ENCODE measurements around the gene PRR23E. TPM values are rescaled to one million over a fixed set of nuclear protein-coding genes. Genes with fewer than 3 reads are reported as not detected.

Gene PRR23E
- total RNA-seq, 1 experiment from 2014 or later, result not detected

- H3K79me2 ChIP-seq (ENCODE audit: low read depth), result no peaks in the 10 kb centered on the region
- peaks cover 15% of the 10 kb centered on the region; the same call in 1 of the 2 replicates for H3F3A ChIP-seq (ENCODE audit: insufficient read depth, low read depth)
- H3K27ac ChIP-seq, result no peak overlapping the region
- H3K4me1 ChIP-seq (replicated peaks; ENCODE audit: insufficient read depth), result peaks cover 17% of the 10 kb centered on the region
- H3K4me2 ChIP-seq, result no peak overlapping the region
- H3K27me3 ChIP-seq (ENCODE audit: insufficient read depth, low read depth), result no peaks in the 10 kb centered on the region
- intact Hi-C loops (cut with micrococcal nuclease; ENCODE audit: unreplicated experiment), result no loop called here
- BruUV-seq (replicated peaks), result no TSS peak
- no peaks in the 10 kb centered on the region for H3K9me2 ChIP-seq (ENCODE audit: insufficient read depth)
- H4K20me1 ChIP-seq (ENCODE audit: insufficient read depth), result no peaks in the 10 kb centered on the region
- no peak for TF ChIP-seq EZH2 (IDR thresholded peaks at IDR 0.05; ENCODE audit: low read depth)
- TF ChIP-seq, protein P1, sequence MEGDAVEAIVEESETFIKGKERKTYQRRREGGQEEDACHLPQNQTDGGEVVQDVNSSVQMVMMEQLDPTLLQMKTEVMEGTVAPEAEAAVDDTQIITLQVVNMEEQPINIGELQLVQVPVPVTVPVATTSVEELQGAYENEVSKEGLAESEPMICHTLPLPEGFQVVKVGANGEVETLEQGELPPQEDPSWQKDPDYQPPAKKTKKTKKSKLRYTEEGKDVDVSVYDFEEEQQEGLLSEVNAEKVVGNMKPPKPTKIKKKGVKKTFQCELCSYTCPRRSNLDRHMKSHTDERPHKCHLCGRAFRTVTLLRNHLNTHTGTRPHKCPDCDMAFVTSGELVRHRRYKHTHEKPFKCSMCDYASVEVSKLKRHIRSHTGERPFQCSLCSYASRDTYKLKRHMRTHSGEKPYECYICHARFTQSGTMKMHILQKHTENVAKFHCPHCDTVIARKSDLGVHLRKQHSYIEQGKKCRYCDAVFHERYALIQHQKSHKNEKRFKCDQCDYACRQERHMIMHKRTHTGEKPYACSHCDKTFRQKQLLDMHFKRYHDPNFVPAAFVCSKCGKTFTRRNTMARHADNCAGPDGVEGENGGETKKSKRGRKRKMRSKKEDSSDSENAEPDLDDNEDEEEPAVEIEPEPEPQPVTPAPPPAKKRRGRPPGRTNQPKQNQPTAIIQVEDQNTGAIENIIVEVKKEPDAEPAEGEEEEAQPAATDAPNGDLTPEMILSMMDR (conservative IDR thresholded peaks at IDR 0.05), result no peak
- H3K4me3 ChIP-seq, result no peak overlapping the region
- CTCF ChIA-PET, result no interaction called here
- POLR2A ChIA-PET (ENCODE audit: unreplicated experiment), result no interaction called here
- H2AFZ ChIP-seq, result no peak overlapping the region
- H3K9me3 ChIP-seq (ENCODE audit: insufficient read depth, low read depth), result no peaks in the 10 kb centered on the region
- no peak for DNase-seq
- no peaks in the 10 kb centered on the region for H3K36me3 ChIP-seq (ENCODE audit: low read depth)
Observed at GRCh38 chr3:127213381-127213918, 20.5 kb downstream of the PRR23E start.

- CTCF ChIA-PET, result no interaction called here
Observed at GRCh38 chr3:127214975-127215374, 22.0 kb downstream of the PRR23E start.

DNA sequence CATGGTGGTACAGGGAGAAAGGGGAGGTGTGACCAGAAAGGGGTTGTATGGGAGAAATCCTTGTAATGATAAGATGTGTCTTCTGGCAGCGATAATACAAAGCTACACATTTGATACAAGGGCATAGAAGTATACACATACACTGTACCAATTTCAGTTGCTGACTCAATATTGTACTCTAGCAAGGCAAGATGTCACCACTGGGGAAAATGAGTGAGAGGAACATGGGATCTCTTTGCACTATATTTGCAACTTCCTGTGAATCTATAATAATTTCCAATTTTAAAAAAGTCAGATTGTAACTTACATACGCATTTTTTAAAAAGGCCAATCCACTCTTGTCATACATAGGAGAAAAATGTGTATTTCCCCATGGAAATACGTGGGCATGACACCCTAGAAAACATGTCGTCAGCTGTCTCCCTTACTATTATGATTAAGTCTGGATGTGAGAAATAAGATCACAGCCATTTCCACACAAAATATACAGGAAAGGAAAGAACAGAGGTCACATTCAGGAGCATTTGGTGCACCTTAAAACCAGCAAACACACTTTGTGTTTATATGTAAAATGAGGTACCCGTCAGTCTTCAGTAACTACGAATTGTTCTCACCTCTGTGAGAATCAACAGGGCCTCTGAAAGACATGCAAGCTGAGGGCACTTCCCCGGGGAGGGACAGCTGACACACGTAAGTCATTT lies 22.9 kb downstream of the PRR23E start:
- H3K27ac ChIP-seq, result no peak overlapping the region
- DNase-seq, result no peak
- peaks cover 17% of the 10 kb centered on the region; the same call in 1 of the 2 replicates for H3F3A ChIP-seq (ENCODE audit: insufficient read depth, low read depth)
- H4K20me1 ChIP-seq (ENCODE audit: insufficient read depth), result no peaks in the 10 kb centered on the region
- H3K4me3 ChIP-seq, result no peak overlapping the region
- intact Hi-C loops (cut with micrococcal nuclease; ENCODE audit: unreplicated experiment), result no loop called here
- no peak overlapping the region for H3K4me2 ChIP-seq
- H3K79me2 ChIP-seq (ENCODE audit: low read depth), result no peaks in the 10 kb centered on the region
- no peaks in the 10 kb centered on the region for H3K27me3 ChIP-seq (ENCODE audit: insufficient read depth, low read depth)
- no peaks in the 10 kb centered on the region for H3K36me3 ChIP-seq (ENCODE audit: low read depth)
- CTCF ChIA-PET, result no interaction called here
- H3K4me1 ChIP-seq (replicated peaks; ENCODE audit: insufficient read depth), result peaks cover 20% of the 10 kb centered on the region
- H3K9me2 ChIP-seq (ENCODE audit: insufficient read depth), result no peaks in the 10 kb centered on the region
- BruUV-seq (replicated peaks), result no TSS peak
- TF ChIP-seq EZH2 (IDR thresholded peaks at IDR 0.05; ENCODE audit: low read depth), result no peak
- TF ChIP-seq, protein P1 (conservative IDR thresholded peaks at IDR 0.05), result no peak
- POLR2A ChIA-PET (ENCODE audit: unreplicated experiment), result no interaction called here
- no peak overlapping the region for H2AFZ ChIP-seq
- no peaks in the 10 kb centered on the region for H3K9me3 ChIP-seq (ENCODE audit: insufficient read depth, low read depth)

More at GRCh38 chr3:127214975-127215374, 22.0 kb downstream of the PRR23E start:
- Histone ChIP-seq H3K79me2 (ENCODE audit: low read depth) (no peaks in the 10 kb centered on the region), H3K9me3 (ENCODE audit: insufficient read depth, low read depth) (no peaks in the 10 kb centered on the region), H3K27me3 (ENCODE audit: insufficient read depth, low read depth) (no peaks in the 10 kb centered on the region), H3K9me2 (ENCODE audit: insufficient read depth) (no peaks in the 10 kb centered on the region), H3K27ac (no peak overlapping the region), H3K4me3 (no peak overlapping the region), H3K4me2 (no peak overlapping the region), H3F3A (ENCODE audit: insufficient read depth, low read depth) (peaks cover 17% of the 10 kb centered on the region; the same call in 1 of the 2 replicates), H3K4me1 (replicated peaks; ENCODE audit: insufficient read depth) (peaks cover 20% of the 10 kb centered on the region), H4K20me1 (ENCODE audit: insufficient read depth) (no peaks in the 10 kb centered on the region), H3K36me3 (ENCODE audit: low read depth) (no peaks in the 10 kb centered on the region), H2AFZ (no peak overlapping the region)
- no peak for DNase-seq
- BruUV-seq (replicated peaks), result no TSS peak
- intact Hi-C loops (cut with micrococcal nuclease; ENCODE audit: unreplicated experiment), result no loop called here
- TF ChIP-seq EZH2 (IDR thresholded peaks at IDR 0.05; ENCODE audit: low read depth), result no peak
- TF ChIP-seq, protein P1 (conservative IDR thresholded peaks at IDR 0.05), result no peak
- POLR2A ChIA-PET (ENCODE audit: unreplicated experiment), result no interaction called here
